HG03060 (cell line): ENCODE measurements around the gene PDE4D.

Source experiments
- ATAC-seq: cut with Tn5 transposase; IDR thresholded peaks from one replicate; pipeline ENCODE4 v1.9.1; 2021; ENCODE audit warnings: low read depth, moderate number of reproducible peaks; ENCODE audit not compliant: unreplicated experiment

PDE4D gene

DNA sequence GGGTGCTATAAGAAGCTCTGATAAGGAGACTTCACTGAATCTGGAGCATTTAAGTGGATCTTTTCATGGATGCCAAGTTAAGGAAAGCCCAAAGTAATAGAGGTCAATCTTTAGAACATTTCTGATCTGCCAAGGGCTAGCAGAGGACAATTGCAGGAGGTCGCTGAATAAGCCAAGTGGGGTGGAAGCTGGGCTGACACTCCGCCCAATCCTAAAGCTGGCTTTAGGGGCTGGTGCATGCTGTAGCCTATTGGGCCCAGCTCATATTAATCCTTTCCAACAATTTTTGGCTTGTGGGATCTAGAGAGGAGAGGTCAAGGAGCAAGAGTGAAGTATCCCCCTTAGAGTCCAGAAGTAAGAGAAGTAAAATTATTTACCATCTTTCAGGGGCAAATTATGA, 784.1 kb downstream of the PDE4D start:
- no peak for ATAC-seq

DNA sequence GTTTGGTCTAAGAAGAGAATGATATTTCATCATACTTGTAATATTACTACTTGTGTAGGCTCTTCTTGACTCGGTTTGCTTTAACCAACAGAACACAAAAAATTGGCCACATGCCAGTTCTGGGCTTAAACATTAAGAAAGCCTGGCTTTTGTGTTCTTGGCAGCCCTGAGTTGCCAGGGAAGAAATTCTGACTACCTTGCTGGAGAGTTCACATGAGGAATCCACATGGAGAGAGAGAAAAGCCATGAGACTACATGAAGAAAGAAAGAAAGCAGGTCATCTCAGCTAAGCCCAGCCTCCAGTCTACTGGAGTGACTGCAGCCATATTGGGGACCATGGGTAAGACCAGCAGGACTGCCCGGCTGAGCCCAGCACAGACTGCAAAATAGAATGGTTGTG, 785.8 kb downstream of the PDE4D start:
- ATAC-seq, result no peak

DNA sequence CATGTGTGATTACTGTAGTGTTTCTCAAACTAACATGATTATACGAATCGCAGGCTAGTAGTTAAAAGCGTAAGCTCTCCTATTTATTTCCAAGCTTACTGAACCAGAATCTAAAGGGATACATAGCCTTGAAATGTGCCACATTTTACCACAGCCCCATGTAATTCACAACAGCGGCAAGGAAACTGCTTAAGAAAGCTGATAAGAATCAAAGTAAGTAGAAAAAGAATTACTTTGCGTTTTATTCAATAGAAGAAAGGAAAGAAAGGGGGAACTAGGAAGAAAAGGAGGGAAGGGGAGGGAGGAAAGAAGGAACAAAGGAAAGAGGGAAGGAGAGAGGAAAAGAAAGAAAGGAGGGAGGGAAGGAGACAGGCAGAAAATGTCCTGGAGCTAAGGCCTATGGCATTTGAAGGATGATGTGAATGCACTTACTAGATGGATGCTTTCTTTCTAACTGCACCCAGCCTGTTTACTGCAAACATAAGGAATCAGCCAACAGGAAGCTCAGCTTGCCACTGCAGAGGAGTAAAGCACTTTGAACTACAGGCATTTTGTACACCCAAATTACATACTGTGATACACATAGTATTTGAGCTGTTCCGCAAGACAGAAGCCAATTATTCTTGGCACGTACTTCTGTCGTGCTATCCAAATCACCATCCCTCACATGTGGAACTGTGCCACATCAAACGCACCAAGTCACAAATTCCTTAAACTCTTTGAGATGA, 789.0 kb downstream of the PDE4D start:
- no peak for ATAC-seq

DNA sequence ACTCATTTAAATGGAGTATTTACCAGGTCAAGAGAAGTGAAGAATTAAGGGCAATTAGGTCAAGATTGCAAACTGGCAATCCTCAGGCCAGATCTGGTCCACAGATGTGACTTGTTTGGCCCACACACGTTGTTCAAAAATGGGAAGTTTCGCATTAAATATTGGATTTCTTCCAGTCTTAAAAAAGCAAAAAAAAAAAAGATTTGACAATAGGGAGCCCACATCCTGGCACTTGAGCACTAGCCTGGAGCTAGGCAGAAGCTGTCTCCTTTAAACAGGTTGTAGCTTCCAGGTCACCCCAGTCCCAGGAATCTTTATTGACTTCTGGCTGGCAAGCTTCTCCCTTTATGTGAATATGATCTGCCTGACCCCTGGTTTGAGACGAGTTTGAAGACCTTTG, 790.2 kb downstream of the PDE4D start:
- no peak for ATAC-seq

DNA sequence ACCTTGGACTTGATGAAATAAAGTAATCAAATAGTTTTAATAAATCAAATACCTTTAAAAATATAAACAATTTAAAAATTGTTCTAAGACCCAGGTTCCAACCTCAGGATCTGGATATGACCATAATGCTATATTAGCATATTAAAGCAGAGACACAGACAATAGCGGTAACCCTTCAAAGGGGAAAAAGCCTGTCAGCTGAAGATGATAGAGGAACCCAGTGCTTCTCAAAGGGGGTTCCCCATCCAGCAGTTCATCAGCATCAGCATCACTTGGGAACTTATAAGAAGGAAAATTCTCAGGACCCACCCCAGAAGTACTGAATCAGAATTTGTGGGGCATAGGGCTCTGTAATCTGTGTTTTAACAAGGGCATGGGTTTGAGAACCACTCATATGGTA, 791.1 kb downstream of the PDE4D start:
- ATAC-seq, result no peak

DNA sequence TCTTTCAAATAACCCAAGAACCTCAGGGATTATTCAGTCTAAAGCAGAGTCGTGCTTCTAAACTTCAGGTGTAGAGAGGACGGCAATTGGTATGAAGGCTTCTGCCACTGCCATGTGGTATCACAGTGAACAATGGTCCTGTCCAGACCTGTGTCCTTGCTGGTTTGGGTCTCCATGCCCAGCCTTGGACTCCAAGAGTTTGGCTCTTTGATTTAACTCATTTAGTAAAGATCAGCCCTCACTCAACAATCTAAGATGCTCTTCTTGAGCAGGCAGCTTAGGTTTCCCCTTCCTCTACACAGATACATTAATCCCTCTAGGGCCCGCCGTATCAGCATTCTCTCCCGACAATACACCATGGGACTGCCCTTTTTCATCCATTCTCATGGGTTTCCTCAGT, 792.7 kb downstream of the PDE4D start:
- no peak for ATAC-seq

DNA sequence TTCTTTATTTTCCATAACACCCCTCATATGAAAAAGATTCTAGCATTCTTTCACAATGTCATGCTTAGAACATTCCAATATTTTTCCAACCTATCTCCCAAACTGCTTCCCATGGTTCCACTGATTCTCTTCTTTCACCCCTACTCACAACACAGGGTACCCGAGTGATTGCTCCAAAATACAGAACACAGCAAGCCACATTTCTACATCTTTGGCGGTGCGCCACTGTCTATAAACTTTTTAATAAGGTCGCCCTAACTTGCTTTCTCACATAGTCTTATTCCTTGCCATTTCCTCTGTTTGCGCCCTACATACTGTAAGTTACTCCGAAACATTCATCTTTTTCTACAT, 793.6 kb downstream of the PDE4D start:
- ATAC-seq, result no peak

DNA sequence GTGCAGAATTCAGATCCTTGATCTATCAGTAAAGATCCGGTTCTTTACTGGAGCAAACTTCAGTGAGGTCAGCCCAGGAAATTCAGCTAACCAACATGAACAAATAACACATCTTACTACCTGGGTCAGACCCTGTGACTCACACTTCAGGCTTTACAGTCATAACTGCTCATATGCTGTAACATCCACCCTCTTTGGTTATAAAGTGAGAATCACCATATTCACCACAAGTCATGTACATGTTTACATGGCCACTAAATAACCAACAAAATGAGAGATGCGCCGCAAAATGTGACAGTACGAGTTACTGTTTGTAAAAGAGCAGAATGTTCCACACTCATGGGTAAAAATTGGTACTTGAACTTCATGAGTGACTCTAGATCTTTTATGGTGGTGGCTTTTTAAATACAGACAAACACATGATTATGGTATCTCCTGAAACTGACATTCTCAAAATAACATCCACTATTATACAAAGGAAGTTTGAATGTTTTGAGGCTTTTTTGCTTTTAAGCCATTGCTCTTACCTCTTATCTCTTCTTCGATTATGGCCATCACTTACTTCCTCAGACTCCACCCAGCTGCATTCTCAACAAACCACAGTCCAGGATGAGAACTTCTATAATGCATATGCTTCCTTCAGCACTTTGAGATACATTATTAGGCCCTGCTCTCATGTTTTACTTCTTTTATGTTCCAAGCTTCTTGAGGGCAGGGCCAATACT, 794.1 kb downstream of the PDE4D start:
- ATAC-seq, result no peak

DNA sequence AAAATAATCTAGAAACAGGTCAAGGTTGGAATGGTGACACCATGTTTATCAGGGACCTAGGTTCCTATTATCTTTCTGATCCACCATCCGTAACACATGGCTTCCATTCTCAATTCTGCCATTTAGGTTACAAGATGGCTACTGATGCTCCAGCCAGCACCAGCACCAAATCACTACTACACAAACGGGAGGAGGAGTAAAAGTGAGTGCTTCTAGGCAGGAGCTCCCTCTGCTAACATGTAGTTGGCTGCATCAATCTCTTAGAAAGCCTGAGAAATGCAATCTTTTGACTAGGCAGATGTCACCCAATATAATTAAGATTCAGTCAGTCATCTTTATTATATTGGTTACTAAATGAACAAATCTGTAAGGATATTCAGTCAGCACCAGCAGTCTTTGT, 794.8 kb downstream of the PDE4D start:
- ATAC-seq, result no peak

DNA sequence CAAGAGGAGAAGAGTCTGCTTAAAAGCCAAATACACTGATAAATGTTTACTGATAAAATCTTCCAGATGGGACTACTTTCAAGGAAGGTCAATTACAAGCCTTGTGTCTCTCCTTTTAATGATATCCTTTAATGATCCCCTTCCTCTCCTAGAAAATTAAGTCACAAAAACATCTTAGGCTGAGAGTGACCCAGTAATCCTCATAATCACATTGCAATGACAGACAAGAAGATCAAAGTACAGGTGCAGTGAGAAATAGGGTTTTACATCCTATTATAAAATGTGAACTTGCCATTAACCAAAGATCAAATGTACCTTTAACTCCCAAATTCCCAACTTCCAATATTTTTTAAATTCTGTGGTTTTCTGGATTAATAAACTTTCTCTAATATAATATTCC, 795.8 kb downstream of the PDE4D start:
- no peak for ATAC-seq

DNA sequence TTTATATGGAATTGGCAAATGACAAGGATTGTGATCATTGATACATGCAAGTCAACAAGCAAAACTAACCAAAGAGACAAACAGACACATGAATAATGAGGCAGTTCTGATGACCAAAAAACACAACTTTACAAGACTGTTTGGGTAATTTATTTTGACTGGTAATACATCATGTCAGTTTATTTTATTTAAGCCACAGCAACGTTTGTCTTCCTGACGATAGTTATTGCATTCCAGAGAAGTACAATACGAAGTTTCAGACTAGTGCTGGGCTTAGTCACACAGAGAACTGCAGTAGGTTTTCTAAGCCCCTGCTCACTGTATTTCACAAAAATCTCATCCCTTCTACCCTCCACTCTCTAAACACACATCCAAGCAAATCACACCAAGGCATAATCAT, 796.4 kb downstream of the PDE4D start:
- no peak for ATAC-seq

DNA sequence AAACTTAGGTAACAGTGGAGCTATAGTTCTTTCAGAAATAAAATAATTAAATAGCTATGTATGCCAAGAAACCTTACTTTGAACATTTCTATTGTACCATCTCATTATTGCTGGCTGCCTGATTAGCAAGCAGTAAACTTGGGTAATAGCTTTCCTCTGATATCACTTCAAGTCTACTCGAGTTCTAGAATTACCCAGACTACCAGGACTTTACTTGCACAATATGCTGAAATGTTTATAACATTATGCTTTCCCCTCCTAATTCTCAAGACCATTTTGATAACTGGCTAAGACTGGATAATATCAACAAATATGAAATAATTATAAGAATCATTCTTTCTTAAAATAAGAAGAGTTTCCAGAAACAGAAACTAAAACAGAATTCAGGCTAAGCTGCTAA, 798.0 kb downstream of the PDE4D start:
- no peak for ATAC-seq

DNA sequence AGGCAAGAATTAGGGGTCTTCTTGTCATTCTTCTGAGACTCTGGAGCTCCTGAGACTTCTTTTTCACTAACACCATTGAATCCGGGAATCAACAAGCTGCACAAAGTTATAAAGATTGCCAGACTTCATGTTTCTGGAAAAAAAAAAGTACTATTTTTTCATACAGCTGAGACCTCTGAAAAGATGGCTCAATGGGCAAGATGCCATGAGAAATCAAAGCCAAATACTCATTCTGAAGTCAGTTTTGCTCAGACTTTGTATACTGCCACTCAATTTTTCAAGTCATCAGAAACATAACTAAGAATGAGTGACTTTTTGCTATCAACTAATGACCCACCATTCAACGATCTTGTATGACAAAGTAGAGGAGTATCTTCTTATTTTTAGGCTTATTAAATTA, 798.7 kb downstream of the PDE4D start:
- ATAC-seq, result no peak

DNA sequence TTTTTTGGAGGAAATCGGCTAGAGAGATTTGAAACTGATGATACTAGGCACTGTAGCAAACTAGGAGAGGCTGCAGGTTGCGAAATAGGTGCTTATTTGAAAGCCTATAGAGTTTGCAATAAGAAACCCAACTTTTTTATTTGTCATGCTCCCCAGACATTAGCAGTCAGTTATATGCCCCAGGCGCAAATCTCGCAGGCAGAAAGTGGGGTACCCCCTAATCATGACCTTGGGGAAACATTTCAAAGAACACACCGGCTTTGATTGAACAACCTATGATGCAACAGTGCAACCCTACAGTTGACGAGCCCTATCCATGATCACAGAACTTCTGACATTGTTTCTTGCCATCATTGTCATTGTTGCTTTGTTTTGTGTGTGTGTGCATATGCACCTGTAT, 800.2 kb downstream of the PDE4D start:
- ATAC-seq, result no peak

DNA sequence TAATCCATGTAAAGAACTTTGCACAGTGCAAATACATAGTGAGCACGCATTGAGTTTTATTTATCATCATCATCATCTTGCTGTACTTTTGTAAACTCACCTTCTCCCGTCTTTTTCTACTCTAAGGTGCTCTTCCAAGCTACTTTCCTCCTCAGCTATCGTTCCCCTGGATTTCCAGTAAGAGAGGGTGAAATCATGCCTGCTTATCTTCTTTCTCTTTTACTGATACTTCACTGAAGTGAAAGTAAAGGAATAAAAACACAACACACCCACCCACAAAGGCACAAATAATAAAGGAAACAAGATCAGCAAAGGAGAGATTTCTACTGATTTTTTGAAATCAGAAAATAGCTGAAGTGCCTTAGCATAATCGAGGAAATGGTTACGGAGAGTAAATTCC, 800.8 kb downstream of the PDE4D start:
- no peak for ATAC-seq

DNA sequence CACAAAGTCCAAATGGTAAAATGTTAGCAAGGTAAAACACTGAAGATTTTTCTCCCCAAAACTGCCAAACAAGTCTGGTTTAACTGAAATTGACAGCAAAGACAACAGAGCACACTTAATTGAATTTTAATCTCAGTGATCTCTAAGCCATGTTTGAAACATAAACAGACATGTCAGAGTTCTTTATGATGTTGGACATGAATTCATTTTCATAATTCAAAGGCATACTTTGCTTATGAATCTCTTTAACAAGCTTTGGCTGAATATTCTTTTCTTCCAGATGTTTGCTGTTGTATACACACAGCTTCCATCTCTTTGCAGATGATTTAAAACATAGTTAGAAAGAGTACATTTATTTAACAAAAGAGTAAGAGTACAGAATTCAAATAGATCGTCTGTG, 801.6 kb downstream of the PDE4D start:
- no peak for ATAC-seq

DNA sequence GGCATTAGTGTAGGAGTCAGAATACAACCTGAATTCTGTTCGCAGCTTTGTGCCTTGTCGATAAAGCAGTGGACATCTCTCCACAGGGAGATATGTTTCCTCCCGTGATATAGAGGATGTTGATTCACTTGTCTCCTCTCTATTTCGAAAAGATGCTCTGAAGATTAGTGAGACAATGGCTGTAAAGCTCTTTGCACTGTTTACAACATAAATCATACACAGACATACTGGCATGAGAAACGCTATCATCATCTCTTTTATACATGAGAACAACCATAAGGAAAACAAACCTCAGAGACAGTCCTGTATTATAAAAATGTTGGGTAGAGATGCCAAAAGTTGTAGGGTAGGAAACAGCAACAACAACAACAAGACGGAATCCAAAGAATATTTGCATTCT, 803.2 kb downstream of the PDE4D start:
- ATAC-seq, result no peak

DNA sequence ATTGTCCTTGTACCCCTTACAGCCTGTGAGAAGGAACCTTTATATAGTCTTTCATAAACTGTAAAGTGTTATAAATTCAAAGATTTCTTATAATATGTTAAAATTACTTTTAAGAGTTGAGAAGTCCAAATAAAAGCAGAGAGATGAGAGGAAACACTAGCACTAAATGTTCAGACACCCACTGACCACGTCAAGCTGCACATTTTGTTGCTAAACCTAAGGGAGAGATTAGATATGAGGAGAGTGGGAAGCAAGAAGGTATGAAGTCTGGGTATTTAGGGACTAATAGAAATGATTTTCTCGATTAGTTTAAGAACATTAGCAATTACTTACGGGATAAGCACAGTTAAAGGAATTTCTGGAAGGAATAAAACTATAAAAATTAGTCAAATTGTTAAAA, 803.8 kb downstream of the PDE4D start:
- ATAC-seq, result no peak

DNA sequence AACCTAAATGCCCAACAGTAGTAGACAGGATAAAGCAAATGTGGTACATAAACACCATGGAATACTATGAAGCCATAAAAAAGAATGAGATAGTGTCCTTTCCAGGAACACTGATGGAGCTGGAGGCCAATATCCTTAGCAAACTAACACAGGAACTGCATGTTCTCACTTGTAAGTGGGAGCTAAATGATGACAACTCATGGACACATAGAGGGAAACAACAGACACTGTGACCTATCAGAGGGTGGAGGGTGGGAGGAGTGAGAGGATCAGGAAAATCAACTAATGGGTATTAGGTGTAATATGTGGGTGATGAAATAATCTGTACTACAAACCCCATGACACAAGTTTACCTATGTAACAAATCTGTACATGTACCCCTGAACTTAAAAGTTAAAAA, 805.0 kb downstream of the PDE4D start:
- no peak for ATAC-seq

DNA sequence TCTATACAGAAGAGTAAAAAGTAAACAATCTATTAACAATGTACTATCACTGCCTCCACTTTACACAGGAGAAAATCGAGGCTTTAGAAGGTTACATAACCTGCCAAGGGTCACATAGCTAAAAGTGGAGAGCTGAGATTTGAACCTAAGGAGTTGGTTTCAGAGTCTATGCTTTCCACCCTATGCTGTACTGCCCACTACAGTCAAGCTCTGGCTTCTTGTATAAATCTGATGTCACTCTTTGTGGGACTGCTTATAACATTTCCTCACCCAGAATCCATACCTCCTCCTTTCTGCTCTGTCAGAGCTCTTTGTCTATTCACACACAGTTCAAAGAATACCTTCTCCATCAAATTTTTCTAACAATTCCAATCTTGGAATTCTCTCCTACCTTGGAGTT, 807.5 kb downstream of the PDE4D start:
- ATAC-seq, result no peak

DNA sequence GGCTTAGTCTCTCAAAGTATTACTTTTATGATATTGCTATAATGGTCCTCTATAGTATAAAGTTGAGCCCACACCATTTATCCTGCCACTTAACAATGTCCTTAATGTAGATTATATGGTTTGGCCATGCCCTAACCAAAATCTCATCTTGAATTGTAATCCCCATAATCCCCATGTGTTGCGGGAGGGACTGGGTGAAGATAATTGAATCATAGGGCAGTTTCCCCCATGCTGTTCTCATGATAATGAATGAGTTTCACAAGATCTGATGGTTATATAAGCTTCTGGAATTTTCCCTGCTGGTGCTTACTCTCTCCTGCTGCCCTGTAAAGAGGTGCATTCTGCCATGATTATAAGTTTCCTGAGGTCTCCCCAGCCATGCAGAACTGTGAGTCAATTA, 811.8 kb downstream of the PDE4D start:
- ATAC-seq, result no peak
